Heart right ventricle (tissue), 16 donors: ENCODE measurements around the gene ST3GAL2. TPM values are rescaled to one million over a fixed set of nuclear protein-coding genes. Genes with fewer than 3 reads are reported as not detected.

Source experiments
- ATAC-seq, 8 donors: fragments of 200-7000 bp; cut with Tn5 transposase; one replicate each; pipeline ENCODE4 v1.9.1; 2020; ENCODE audit warnings: mild to moderate bottlenecking in 8 of 8, moderate library complexity in 8 of 8, moderate number of reproducible peaks in 1 of 8
- DNase-seq, 2 donors: peaks; one replicate each; pipeline ENCODE4 v3.0.0-alpha.2; 2020
- H3K27ac ChIP-seq, 10 donors: fragments of 200-600 bp; sonication (generic) in 2 of 10; one replicate each; pipeline versions ENCODE4 v1.5.0 to v1.8.0; 2020 to 2022; ENCODE audit warnings: mild to moderate bottlenecking in 3 of 10
- H3K27me3 ChIP-seq, 7 donors: fragments of 200-600 bp; one replicate each; pipeline ENCODE4 v1.8.0; 2021 to 2022; ENCODE audit warnings: mild to moderate bottlenecking in 2 of 7
- H3K36me3 ChIP-seq, 9 donors: fragments of 200-600 bp; sonication (generic) in 1 of 9; one replicate each; pipeline versions ENCODE4 v1.5.0 to v1.8.0; 2020 to 2022; ENCODE audit warnings: mild to moderate bottlenecking in 2 of 9
- H3K4me1 ChIP-seq, 9 donors: fragments of 200-600 bp; sonication (generic) in 1 of 9; one replicate each; pipeline versions ENCODE4 v1.5.0 to v1.8.0; 2020 to 2022; ENCODE audit warnings: mild to moderate bottlenecking in 4 of 9
- H3K4me3 ChIP-seq, 10 donors: fragments of 200-600 bp; sonication (generic) in 2 of 10; one replicate each; pipeline versions ENCODE4 v1.5.0 to v1.8.0; 2020 to 2022; ENCODE audit warnings: mild to moderate bottlenecking in 7 of 10, moderate library complexity in 2 of 10
- H3K9me3 ChIP-seq, 11 donors: fragments of 200-600 bp in 10 of 11; sonication (generic) in 2 of 11; one replicate each; pipeline versions ENCODE4 v1.5.0 to v1.8.0; 2013 to 2022; ENCODE audit warnings: mild to moderate bottlenecking in 2 of 11, control low read depth in 1 of 11, moderate library complexity in 1 of 11
- WGBS, 2 donors: extraction: QIAGEN DNeasy Blood & Tissue Kit; methylation state at CpG; one replicate each; pipeline ENCODE4 v1.1.7; 2013; ENCODE audit warnings: inconsistent platforms in 1 of 2; 5-methylcytosine and 5-hydroxymethylcytosine counted together
- intact Hi-C, 10 donors: fragments of 100-400 bp; cut with DNase I; formaldehyde crosslinking; loops; one replicate each; pipeline versions ENCODE4 v1.11.1 to v1.14.2; 2022
- long read RNA-seq, 3 donors: library from polyadenylated mRNA; unstranded; transcript quantifications; one replicate each; pipeline ENCODE4 v2.0.0, GENCODE V29; 2020 to 2021
- polyA plus RNA-seq, 2 donors: library from polyadenylated mRNA; stranded (reverse); fragments of 200-250 nt; gene quantifications; one replicate each; pipeline ENCODE4 v1.2.3, GENCODE V29; 2013
- total RNA-seq, 10 donors: library from RNA; stranded (reverse); fragmentation: NEBNext Ultra II Directional in 3 of 10; extraction: Animal tissue kit (Norgen Biotek cat#: 25700) in 3 of 10; gene quantifications; one replicate each; pipeline versions ENCODE4 v1.2.1 to v1.2.4, GENCODE V29; 2021 to 2023
- TF ChIP-seq, protein P1 (sequence below), 9 donors: fragments of 200-600 bp; sonication (generic) in 2 of 9; IDR thresholded peaks; one replicate each; pipeline versions ENCODE4 v1.5.0 to v1.8.0; 2021 to 2022; ENCODE audit warnings: antibody characterized with exemption in 9 of 9, mild to moderate bottlenecking in 5 of 9, moderate library complexity in 1 of 9
- donor health status: Arrhythmogenic right ventricular cardiomyopathy.
- donor health status: ischemic (EF 13 %, LVEDD 7.1; RV severe dilation, severe dysfunction).
- donor health status: healthy with polysubstance abuse.
- donor health status: DM: no; HTN: yes; CAD: no.
- donor health status: DM: no; HTN: no; CAD: no.
- donor health status: ischemic (EF 25% LVEDD 6.9; RV normal size, moderate dysfunction).
- donor health status: ischemic (EF 25% LVEDD 5.7; RV mildly dilated, moderate dysfunction).
- donor health status: healthy.
- donor health status: DM: yes; HTN: yes; CAD: no.
- donor health status: Ischemic cardiomyopathy.
- donor health status: ischemic (EF 35%, LVEDD 5.7; RV mildly dilated, moderate dysfunction).
- donor health status: nonischemic (EF 11% LVEDD 7.7; RV severe dilation, severe dysfunction).
- donor health status: DM: yes; HTN: yes; CAD: no.
- donor health status: PGD.
- donor health status: ischemic (EF 29% LVEDD 5.4; RV normal size, mild dysfunction).
- donor health status: nonischemic (EF 23%, LVEDD 6.1; RV moderate dilation, normal function).

The ST3GAL2 gene
- 10 to 100 TPM; 15.1 to 37.1 (median 20.9) TPM for total RNA-seq
- 10 to 100 TPM in 1 of 2 donors, 1 to 10 TPM in 1; 8.0 to 10.8 TPM for polyA plus RNA-seq
- long read RNA-seq, donor 1, full-length matches to known transcripts = 15 of 38 reads
- long read RNA-seq, donor 1, partial matches to known transcripts = 1 of 38 reads
- long read RNA-seq, donor 1, other reads (novel, unspliced or antisense) = 22 of 38 reads
- long read RNA-seq, donor 2, full-length matches to known transcripts = 13 of 33 reads
- long read RNA-seq, donor 2, partial matches to known transcripts = 1 of 33 reads
- long read RNA-seq, donor 2, other reads (novel, unspliced or antisense) = 19 of 33 reads
- long read RNA-seq, donor 3, full-length matches to known transcripts = 9 of 25 reads
- long read RNA-seq, donor 3, partial matches to known transcripts = 0 of 25 reads
- long read RNA-seq, donor 3, other reads (novel, unspliced or antisense) = 16 of 25 reads

DNA sequence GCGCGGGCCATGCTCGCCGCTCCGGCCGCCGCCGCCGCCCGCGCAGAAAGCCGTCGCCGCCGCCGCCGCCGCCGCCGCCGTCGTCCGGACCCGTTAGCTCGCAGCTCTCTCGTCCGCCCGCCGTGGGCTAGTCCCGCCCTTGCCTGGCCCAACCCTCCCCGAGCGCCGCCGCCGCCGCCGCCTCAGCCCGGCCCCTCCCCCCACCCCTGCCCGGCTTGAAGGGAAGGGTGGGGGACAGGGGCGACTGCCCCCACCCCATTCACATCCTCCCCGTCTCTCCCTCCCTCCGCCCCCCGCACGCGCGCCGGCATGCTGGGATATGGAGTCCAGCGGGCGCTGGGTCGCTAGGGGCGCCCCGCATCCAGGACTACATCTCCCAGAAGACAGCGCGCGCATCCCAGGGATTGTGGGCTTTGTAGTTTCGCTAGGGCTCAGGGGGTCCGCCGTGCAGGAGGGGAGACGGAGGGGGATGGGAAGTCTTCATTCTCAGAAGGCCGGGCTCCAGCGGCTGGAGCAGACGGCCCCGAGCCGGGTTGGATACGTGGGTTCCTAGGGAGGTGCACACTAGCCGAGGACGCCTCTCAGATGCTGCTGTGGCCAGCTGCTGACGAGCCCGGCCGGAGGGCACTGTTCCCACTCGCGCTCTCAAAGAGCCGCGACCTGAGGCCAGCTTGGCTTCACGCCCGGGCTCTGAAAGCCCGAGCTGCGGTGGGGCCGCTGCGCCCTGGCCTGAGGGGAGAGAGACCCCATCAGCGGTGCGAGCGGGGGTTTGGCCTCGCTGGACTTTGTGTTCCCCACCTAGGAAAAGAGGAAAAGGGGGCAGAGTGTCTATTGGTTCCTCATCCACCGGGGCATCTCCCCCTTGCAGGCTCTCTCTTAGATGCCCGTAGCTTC, at the start of gene ST3GAL2:
TSS of gene ST3GAL2 (minus strand) at position 132 of the 894 bp plus-strand sequence. CDS start 40,570 bp downstream, outside the sequence.
- 1 to 2% methylated on average over 51 to 84 of the region's 86 CpGs for WGBS, 2 donors
- Histone ChIP-seq H3K4me3 (peak within 1 kb of the TSS; percentile 64 to 91 (median 79)), H3K27ac (peak within 1 kb of the TSS; percentile 72 to 89 (median 83)), H3K9me3 (no peaks in the 10 kb centered on the region), H3K4me1 (peaks cover 3 to 50% (median 38%) of the 10 kb centered on the region in 9 donors), H3K27me3 (no peaks in the 10 kb centered on the region), H3K36me3 (peaks cover 0 to 12% (median 0%) of the 10 kb centered on the region in 9 donors)
- DNase-seq (peak; percentile 95 to 96), ATAC-seq (peak; percentile 98 to 99 (median 98))
- intact Hi-C loops = loop anchor here in 5 of 10 donors (1.0 to 5.0 kb wide), 3 partner anchors 37 to 58 kb away; no protein-coding TSS in a partner anchor
- TF ChIP-seq, protein P1, sequence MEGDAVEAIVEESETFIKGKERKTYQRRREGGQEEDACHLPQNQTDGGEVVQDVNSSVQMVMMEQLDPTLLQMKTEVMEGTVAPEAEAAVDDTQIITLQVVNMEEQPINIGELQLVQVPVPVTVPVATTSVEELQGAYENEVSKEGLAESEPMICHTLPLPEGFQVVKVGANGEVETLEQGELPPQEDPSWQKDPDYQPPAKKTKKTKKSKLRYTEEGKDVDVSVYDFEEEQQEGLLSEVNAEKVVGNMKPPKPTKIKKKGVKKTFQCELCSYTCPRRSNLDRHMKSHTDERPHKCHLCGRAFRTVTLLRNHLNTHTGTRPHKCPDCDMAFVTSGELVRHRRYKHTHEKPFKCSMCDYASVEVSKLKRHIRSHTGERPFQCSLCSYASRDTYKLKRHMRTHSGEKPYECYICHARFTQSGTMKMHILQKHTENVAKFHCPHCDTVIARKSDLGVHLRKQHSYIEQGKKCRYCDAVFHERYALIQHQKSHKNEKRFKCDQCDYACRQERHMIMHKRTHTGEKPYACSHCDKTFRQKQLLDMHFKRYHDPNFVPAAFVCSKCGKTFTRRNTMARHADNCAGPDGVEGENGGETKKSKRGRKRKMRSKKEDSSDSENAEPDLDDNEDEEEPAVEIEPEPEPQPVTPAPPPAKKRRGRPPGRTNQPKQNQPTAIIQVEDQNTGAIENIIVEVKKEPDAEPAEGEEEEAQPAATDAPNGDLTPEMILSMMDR (IDR thresholded peaks at IDR 0.05) = peak in 5 of 9 donors; percentile 15 to 39 (median 32)

DNA sequence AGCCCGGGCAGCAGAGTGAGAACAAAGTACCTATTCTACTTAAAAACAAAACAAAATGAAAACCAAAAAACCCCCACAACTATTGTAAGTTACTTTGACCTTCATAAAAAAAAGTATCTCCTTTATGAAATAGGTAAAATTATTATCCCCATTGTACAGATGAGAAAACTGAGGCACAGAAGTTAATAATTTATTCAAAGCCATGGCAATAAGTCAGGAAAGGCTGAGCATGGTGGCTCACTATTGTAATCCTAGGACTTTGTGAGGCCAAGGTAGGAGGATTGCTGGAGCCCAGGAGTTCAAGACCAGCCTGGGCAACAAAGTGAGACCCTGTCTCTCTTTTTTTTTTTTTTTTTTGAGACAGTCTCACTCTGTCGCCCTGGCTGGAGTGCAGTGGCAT, 46.0 kb upstream of the ST3GAL2 start:
- intact Hi-C loops = no loop called here
- WGBS, 2 donors = 94 to 98% methylated on average over 2 of the region's 2 CpGs
- Histone ChIP-seq H3K27me3 (no peaks in the 10 kb centered on the region), H3K27ac (no peak overlapping the region), H3K36me3 (peaks cover 0 to 97% (median 40%) of the 10 kb centered on the region in 9 donors), H3K4me3 (no peak overlapping the region), H3K9me3 (no peaks in the 10 kb centered on the region), H3K4me1 (peaks cover 0 to 8% (median 4%) of the 10 kb centered on the region in 9 donors)
- TF ChIP-seq, protein P1 (IDR thresholded peaks at IDR 0.05) = no peak
- ATAC-seq (no peak), DNase-seq (no peak)

DNA sequence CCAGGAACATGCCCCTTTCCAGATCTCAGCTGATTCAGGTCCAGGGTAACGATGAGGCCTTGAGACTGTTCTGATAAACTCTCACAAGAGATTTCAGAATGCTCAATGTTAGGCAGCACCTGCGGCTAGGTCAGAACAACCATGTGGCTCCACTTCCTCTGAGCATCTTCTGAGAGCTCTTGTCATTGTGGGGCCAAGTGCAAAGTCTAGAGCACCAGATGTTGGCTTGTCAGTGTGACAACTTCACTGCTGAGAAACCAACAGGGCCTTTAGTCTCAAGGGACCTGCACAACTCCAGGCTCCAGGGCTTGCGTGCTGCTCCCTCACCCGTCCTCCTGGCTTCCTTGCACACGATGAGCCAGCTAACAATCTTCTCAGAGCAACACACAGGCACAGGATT, 44.5 kb upstream of the ST3GAL2 start:
- Histone ChIP-seq H3K9me3 (no peaks in the 10 kb centered on the region), H3K27ac (no peak overlapping the region), H3K4me1 (peaks cover 0 to 22% (median 19%) of the 10 kb centered on the region in 9 donors), H3K4me3 (no peak overlapping the region), H3K36me3 (peaks cover 0 to 96% (median 32%) of the 10 kb centered on the region in 9 donors), H3K27me3 (no peaks in the 10 kb centered on the region)
- 81 to 84% methylated on average over 5 of the region's 5 CpGs for WGBS, 2 donors
- TF ChIP-seq, protein P1 (IDR thresholded peaks at IDR 0.05) = no peak
- DNase-seq = no peak
- intact Hi-C loops = no loop called here
- ATAC-seq = no peak

DNA sequence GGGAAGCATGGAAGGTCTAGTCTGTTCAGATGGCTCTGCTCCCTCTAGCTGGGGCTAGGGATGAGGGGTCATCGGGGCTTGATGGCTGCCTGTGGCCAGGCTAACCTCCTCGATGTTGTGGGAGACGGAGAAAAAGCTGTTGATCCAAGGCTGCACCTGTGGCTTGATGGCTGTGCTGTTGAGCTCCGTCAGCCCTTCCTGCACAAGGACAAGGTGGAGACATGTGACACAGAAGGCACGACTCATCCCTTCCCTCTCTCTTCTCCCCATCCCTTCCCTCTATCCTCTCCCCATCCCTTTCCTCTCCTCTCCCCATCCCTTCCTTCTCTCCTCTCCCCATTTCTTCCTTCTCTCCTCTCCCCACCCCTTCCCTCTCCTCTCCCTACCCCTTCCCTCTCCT, 43.7 kb upstream of the ST3GAL2 start:
- WGBS, 2 donors = 83 to 87% methylated on average over 5 of the region's 5 CpGs
- H3K27ac ChIP-seq = no peak overlapping the region
- DNase-seq = no peak
- ATAC-seq = no peak
- no peak overlapping the region for H3K4me3 ChIP-seq
- TF ChIP-seq, protein P1 (IDR thresholded peaks at IDR 0.05) = no peak
- peaks cover 0 to 25% (median 21%) of the 10 kb centered on the region in 9 donors for H3K4me1 ChIP-seq
- no peaks in the 10 kb centered on the region for H3K27me3 ChIP-seq
- H3K36me3 ChIP-seq = peaks cover 0 to 96% (median 29%) of the 10 kb centered on the region in 9 donors
- no peaks in the 10 kb centered on the region for H3K9me3 ChIP-seq
- intact Hi-C loops = no loop called here
